Epithelial cell of prostate (primary cell): Measurements from ENCODE around the gene NELFE.
"Not testable (repeated sequence)": the region's sequence is repeated elsewhere in the genome, so short reads cannot be mapped to it uniquely, and the experiment has no call there.

ENCODE experiments used
- DNase-seq: peaks from one replicate; pipeline ENCODE4 v3.0.0-alpha.2; 2011; ENCODE audit warnings: low read depth, low spot score
- H3K27ac ChIP-seq: fragments of 450-650 bp; 2 replicates; pipeline ENCODE4 v1.5.1; 2017; ENCODE audit warnings: mild to moderate bottlenecking

The NELFE gene

DNA sequence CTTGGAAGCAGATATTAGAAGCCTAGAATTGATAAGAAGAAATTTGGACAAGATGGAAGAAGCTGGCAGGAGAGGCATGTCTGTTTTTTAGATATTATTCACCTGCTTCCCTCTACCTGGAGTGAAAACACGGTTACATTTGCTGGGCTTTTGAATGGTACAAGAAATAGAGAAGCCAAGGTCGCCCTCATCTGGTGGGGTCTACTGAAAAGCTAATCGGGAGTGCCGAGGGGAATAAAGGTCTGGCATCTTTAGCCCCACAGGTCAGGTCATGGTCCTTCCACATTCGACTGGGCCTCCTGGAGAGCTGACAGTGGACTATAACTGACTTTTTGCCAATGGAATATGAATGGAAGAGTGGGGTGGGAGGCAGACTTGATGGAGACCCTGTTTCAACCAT lies 35.8 kb downstream of the NELFE start:
- H3K27ac ChIP-seq = no peak overlapping the region
- DNase-seq = no peak

DNA sequence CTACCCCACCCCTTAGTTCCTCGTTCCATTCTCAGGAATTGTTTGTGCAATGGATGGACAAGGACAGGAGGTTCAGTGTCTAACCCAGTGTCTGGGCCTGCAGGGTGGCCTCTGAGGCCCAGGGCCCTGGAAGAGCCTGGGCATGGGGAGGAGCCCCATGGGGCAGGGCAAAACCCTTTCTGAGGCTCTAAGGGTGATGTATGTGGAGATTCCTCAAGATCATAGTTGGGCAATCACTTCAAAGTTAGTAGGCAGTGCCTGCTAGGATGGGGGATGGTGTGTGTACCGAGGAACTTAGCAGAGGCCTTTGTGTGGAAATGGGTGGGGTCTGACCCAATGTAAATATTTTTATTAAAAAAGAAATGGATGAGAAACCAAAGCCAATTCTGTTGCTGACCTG lies 38.0 kb downstream of the NELFE start:
- DNase-seq = peak; percentile 37
- H3K27ac ChIP-seq = peak overlapping the region; percentile 56

DNA sequence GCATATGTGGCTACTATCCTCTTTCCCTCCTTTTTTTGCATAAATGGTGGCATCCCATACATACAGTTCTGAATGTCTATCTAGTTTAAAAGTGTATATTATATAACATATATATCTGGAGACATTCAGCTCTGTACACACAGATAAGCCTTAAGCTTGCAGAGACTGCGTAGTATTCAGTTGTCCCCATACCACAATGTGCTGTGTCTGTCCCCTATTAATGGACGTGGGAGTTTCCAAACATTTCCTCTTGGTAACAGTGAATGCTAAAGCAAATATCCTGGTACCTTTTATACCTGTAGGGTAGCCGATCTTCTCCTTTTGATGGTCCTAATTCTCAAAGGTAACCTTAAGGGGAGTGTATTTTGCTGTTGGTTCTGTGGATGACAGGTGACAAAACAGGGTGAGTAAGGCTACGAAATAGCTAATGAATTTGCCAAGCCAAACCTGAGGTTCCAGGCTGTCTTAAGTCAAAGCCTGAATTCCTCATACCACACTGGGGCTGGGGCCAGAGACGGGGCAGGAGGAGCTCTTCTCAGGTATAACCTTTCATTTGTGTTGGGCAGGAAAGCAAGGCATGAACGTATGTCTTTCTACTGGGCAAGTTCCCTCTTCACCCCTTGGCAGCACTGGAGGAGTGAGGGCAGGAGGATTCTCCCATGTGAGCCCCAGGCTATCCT lies 39.0 kb downstream of the NELFE start:
- no peak for DNase-seq
- peak overlapping the region; percentile 56 for H3K27ac ChIP-seq

DNA sequence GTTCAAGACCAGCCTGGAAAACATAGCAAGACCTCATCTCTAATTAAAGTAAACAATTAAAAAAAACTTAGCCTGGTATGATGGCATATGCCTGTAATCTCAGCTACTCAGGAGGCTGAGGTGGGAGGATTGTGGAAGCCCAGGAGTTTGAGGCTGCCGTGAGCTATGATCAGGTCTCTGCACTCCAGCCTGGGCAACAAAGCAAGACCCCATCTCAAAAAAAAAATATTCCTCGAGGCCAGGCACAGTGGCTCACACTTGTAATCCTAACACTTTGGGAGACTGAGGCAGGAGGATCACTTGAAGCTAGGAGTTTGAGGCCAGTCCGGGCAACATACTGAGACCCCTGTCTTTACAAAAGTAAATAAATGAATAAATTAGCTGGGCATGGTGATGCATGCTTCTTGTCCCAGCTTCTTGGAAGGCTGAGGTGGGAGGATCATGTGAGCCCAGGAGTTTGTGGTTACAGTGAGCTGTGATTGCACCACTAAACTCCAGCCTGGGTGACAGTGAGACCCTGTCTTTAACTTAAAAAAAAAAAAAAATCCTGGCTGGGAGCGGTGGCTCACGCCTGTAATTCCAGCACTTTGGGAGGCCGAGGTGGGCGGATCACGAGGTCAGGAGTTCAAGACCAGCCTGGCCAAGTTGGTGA lies 40.6 kb downstream of the NELFE start:
- no peak for DNase-seq
- H3K27ac ChIP-seq = no peak overlapping the region

DNA sequence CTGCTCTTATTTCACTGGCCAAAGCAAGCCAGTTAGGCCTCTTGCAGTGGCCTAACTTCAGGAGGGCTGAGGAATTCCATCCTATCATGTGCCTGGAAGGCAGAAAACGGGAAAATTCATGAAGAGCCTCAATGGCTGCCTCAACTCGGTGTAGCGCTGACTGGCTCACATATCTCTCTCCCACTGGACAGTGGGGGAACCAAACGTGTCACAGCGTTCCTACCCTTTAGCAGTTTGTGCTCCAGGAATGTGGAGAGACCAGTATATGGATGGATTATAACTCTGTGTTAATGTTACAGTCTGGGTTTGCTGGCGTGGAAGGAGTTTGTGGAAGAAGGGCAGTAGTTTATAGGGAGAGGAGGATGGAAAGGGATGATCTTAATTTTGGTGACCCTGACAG lies 43.0 kb downstream of the NELFE start:
- no peak for DNase-seq
- no peak overlapping the region for H3K27ac ChIP-seq

- no peak for DNase-seq
Measured at GRCh38 chr6:31915351-31915750, 43.4 kb downstream of the NELFE start.

GRCh38 chr6:31911826-31912585 lies 46.8 kb downstream of the NELFE start:
- no peak for DNase-seq
- peak overlapping the region; percentile 45 for H3K27ac ChIP-seq

More at GRCh38 chr6:31915351-31915750, 43.4 kb downstream of the NELFE start:
- no peak overlapping the region for H3K27ac ChIP-seq

DNA sequence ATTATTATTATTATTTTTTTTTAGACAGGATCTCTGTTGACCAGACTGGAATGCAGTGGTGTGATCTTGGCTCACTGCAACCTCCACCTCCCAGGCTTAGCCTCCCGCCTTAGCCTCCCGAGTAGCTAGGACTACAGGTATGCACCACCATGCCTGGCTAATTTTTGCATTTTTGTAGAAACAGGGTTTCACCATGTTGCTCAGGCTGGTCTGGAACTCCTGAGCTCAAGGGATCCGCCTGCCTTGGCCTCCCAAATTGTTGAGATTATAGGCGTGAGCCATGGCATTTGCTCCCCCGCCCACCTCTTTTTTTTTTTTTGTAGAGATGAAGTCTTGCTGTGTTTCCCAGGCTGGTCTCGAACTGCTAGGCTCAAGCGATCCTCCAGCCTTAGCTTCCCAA lies 49.5 kb downstream of the NELFE start:
- not testable (repeated sequence) for H3K27ac ChIP-seq

DNA sequence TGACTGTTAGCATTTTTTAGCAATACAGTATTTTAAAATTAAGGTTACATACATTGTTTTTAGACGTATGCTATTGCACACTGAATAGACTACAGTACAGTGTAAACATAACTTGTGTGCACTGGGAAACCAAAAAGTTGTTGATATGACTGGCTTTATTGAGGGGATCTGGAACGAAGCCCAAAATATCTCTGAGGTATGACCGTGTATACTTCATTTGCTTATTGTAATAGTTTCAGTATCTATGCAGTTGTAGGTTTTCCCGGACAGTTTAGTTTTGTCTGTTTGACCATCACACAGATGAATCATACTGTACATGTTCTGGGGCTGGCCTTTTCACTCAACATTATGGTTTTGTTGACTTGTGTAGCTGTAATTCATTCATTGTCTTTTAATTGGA lies 50.0 kb downstream of the NELFE start:
- no peak for DNase-seq

More for the DNA sequence above, 49.5 kb downstream of the NELFE start:
- not testable (repeated sequence) for DNase-seq

DNA sequence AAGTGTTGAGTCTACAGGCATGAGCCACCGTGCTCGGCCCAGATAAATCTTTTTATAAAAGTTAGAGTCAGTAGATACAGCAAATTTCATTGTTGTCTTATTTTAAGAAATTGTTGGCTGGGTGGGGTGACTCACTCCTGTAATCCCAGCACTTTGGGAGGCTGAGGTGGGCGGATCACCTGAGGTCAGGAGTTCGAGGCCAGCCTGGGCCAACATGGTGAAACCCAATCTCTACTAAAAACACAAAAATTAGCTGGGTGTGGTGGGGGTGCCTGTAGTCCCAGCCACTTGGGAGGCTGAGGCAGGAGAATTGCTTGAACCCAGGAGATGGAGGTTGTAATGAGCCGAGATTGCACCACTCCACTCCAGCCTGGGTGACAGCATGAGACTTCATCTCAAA lies 50.5 kb downstream of the NELFE start:
- H3K27ac ChIP-seq, DNase-seq: not testable (repeated sequence)

More for the DNA sequence above, 50.0 kb downstream of the NELFE start:
- H3K27ac ChIP-seq = no peak overlapping the region

DNA sequence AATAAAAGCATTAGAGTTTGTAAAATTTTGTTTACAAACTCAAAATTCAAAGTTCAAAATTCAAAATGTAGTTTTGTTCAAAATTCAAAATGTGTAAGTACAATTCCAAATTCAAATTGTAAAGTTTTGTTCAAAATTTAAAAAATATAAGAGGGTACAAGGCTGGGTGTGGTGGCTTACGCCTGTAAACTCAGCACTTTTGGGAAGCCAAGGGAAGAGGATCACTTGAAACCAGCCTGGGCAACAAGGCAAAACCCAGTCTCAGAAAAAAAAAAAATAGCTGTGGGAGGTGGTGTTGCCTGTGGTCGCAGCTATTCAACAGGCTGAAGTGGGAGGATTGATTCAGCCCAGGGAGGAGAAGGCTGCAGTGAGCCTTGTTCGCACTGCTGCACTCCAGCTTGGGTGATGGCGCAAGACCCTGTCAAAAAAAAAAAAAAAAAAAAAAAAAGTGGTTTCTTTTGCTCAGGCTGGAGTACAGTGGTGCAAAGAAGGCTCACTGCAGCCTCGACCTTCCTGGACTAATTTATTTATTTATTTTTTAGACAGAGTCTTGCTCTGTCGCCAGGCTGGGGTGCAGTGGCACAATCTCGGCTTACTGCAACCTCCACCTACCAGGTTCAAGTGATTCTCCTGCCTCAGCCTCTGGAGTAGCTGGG lies 51.5 kb downstream of the NELFE start:
- no peak overlapping the region for H3K27ac ChIP-seq
- no peak for DNase-seq

DNA sequence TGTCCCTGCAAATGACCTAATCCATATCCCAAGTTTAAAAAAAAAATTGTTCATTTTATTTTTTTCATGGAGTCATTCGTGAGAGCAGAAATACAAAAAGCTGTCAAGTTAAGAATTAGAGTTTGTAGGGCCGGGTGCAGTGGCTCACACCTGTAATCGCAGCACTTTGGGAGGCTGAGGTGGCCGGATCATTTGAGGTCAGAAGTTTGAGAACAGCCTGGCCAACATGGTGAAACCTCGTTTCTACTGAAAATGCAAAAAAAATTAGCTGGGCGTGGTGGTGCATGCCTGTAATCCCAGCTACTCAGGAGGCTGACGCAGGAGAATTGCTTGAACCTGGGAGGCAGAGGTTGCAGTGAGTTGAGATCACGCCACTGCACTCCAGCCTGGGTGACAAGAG lies 52.0 kb downstream of the NELFE start:
- not testable (repeated sequence) for DNase-seq, H3K27ac ChIP-seq

DNA sequence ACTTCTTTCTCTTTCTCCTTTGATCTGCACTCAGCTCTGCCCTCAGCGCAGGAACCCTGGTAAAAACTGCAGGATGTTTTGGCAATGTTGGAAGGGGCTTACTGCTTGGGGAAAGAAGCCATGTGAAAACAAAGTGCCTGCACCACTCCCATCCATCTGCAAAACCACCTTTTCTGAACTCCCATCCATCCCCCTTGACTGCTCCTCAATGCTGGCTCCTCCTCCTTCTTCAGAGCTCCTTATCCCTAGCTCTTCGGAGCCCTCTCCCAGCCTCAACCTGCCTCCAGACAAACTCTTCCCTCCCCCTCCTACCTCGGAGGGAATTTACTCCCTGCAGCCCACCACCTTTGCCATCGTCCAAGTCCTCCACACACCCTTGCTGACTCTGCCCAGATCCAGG lies 52.6 kb downstream of the NELFE start:
- no peak for DNase-seq
- no peak overlapping the region for H3K27ac ChIP-seq

DNA sequence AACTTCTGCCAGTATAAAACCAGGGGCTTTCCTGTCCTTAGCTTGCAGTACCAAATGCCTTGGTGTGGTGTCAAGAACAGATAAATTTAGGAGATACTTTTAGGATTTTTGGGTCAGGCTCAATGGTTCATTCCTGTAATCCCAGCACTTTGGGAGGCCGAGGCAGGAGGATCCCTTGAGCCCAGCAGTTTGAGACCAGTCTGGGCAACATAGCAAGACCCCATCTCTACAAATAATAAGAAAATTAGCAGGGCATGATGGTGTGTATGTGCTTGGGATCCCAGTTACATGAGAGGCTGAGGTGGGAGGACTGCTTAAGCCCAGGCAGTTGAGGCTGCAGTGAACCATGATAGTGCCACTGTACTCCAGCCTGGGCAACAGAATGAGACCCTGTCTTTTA lies 53.7 kb downstream of the NELFE start:
- H3K27ac ChIP-seq = no peak overlapping the region
- DNase-seq = no peak

DNA sequence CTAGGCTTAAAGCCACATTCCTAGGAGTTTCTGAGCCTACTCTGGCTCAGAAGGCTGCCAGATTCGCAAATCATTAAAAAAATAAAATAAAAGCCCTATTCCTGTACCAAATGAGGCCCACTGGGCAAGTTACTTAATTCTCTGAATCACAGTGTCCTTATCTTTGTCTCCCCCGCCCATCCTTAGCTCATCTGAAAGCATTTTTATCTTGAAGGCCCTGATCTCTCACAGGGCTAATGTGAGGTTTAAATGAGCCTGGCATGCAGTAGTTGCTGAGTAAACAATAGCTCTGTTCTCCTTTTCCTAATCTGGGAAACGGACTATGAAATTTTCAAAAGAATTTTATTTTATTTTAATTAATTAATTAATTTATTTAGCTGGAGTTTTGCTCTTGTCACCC lies 54.8 kb downstream of the NELFE start:
- DNase-seq = no peak

More for the DNA sequence above, 54.8 kb downstream of the NELFE start:
- H3K27ac ChIP-seq = no peak overlapping the region
